Right renal pelvis (tissue), 4 donors: ENCODE data around the gene UBAP2. TPM values are rescaled to one million over a fixed set of nuclear protein-coding genes. Genes with fewer than 3 reads are reported as not detected.
"Not testable (repeated sequence)": the region's sequence is repeated elsewhere in the genome, so short reads cannot be mapped to it uniquely, and the experiment has no call there.

ENCODE experiments used
- DNase-seq, 4 donors: peaks; one replicate each; pipeline ENCODE4 v3.0.0-alpha.2; 2013; ENCODE audit warnings: low read depth in 4 of 4, low spot score in 3 of 4, missing footprints in 1 of 4
- polyA plus RNA-seq, 4 donors: library from polyadenylated mRNA; unstranded; fragments of 120-200 nt; gene quantifications; one replicate each; pipeline ENCODE4 v1.2.1, GENCODE V29; 2013; ENCODE audit not compliant: insufficient read length in 4 of 4

The UBAP2 gene
- polyA plus RNA-seq, 4 donors, result 36.2 to 42.7 (median 37.6) TPM

GRCh38 chr9:33988219-33988890, 60.3 kb downstream of the UBAP2 start:
- DNase-seq, result no peak

GRCh38 chr9:33976414-33976813, 72.3 kb downstream of the UBAP2 start:
- DNase-seq, result no peak

- no peak for DNase-seq
Observed at GRCh38 chr9:33972698-33973097, 76.0 kb downstream of the UBAP2 start.

GRCh38 chr9:33964086-33964768, 84.5 kb downstream of the UBAP2 start:
- no peak for DNase-seq

- DNase-seq, result not testable (repeated sequence)
Observed at GRCh38 chr9:33962468-33962867, 86.2 kb downstream of the UBAP2 start.

- DNase-seq, result no peak
Observed at GRCh38 chr9:33959725-33960124, 89.0 kb downstream of the UBAP2 start.

GRCh38 chr9:33956544-33956943, 92.1 kb downstream of the UBAP2 start:
- DNase-seq, result no peak

GRCh38 chr9:33952066-33952465, 96.6 kb downstream of the UBAP2 start:
- DNase-seq, result no peak

- DNase-seq, result no peak
Observed at GRCh38 chr9:33950371-33950770, 98.3 kb downstream of the UBAP2 start.

- DNase-seq, result no peak
Observed at GRCh38 chr9:33946779-33947535, 101.7 kb downstream of the UBAP2 start.

- no peak for DNase-seq
Observed at GRCh38 chr9:33943389-33943788, 105.3 kb downstream of the UBAP2 start.

- no peak for DNase-seq
Observed at GRCh38 chr9:33942471-33943083, 106.1 kb downstream of the UBAP2 start.

- no peak for DNase-seq
Observed at GRCh38 chr9:33939924-33940874, 108.5 kb downstream of the UBAP2 start.

- DNase-seq, result no peak
Observed at GRCh38 chr9:33934188-33934878, 114.4 kb downstream of the UBAP2 start.

GRCh38 chr9:33932078-33932807, 116.4 kb downstream of the UBAP2 start:
- DNase-seq, result no peak

- no peak for DNase-seq
Observed at GRCh38 chr9:33931326-33931725, 117.4 kb downstream of the UBAP2 start.

GRCh38 chr9:33927694-33928093, 121.0 kb downstream of the UBAP2 start:
- no peak for DNase-seq

- DNase-seq, result no peak
Observed at GRCh38 chr9:33926746-33927485, 121.8 kb downstream of the UBAP2 start.
